ENCODE data around the gene STAP2.

GRCh38 chr19:4343370-4344307 lies 5.0 kb upstream of the STAP2 start, which contains the start of gene MPND:
- TF ChIP-seq CTCF (IDR thresholded peaks at IDR 0.05; ENCODE audit: extremely low read depth in 1 of 2, insufficient read depth in 1 of 2, low read depth in 1 of 2, low read length in 2 of 2) (no peak), POLR2A (IDR thresholded peaks at IDR 0.05; ENCODE audit: low read depth, low read length) (no peak), JUN (IDR thresholded peaks at IDR 0.05; ENCODE audit: borderline replicate concordance, insufficient read depth, insufficient read length, low read depth) (no peak), MYC (IDR thresholded peaks at IDR 0.05; ENCODE audit: low read depth, low read length) (no peak), EZH2 (IDR thresholded peaks at IDR 0.05; ENCODE audit: borderline replicate concordance, low read depth, low read length, severe bottlenecking) (no peak)
